Measurements from ENCODE around the gene SLIT3. TPM values are rescaled to one million over a fixed set of nuclear protein-coding genes. Genes with fewer than 3 reads are reported as not detected.

SLIT3 gene
- total RNA-seq, 1 experiment from 2014 or later = 0.10 TPM

DNA sequence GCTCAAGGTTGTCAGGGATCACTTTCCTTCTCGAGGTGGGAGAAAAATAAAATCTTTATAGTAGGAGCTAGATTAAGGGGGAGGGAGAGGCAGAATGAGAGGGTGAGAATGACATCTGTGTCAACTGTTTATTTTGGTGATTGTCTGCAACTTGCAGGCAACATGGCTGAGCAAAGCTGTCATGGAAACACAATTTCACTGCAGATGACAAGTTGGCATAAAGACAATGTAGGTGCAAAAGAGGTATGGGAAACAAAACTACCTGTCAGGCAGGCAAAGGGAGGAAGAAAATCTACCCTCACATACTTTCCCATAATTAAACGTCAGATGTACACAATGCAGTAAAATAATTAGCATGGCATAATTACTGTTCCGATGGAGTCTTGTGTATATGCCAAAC lies 167.4 kb downstream of the SLIT3 start:
- no peaks in the 10 kb centered on the region for H3K79me2 ChIP-seq (ENCODE audit: insufficient read depth, low read length)
- H4K20me1 ChIP-seq (ENCODE audit: insufficient read depth) = no peaks in the 10 kb centered on the region
- intact Hi-C loops (cut with micrococcal nuclease) = no loop called here
- TF ChIP-seq TCF7L2 (IDR thresholded peaks at IDR 0.05; ENCODE audit: borderline replicate concordance, extremely low read depth, insufficient read depth, insufficient read length) = no peak
- TF ChIP-seq YY1 (IDR thresholded peaks at IDR 0.05; ENCODE audit: extremely low read depth, insufficient replicate concordance, low read depth, low read length) = no peak
- TF ChIP-seq, protein P1, sequence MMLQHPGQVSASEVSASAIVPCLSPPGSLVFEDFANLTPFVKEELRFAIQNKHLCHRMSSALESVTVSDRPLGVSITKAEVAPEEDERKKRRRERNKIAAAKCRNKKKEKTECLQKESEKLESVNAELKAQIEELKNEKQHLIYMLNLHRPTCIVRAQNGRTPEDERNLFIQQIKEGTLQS (IDR thresholded peaks at IDR 0.05) = no peak
- no peak for TF ChIP-seq CEBPB (IDR thresholded peaks at IDR 0.05; ENCODE audit: low read depth)
- no peak for TF ChIP-seq SRF (IDR thresholded peaks at IDR 0.05; ENCODE audit: low read depth)
- no peak for TF ChIP-seq RAD21 (IDR thresholded peaks at IDR 0.05; ENCODE audit: low read depth)
- TF ChIP-seq FOSL1 (IDR thresholded peaks at IDR 0.05; ENCODE audit: low read depth) = no peak
- no peak for TF ChIP-seq CBX3 (IDR thresholded peaks at IDR 0.05; ENCODE audit: low read depth)
- TF ChIP-seq, protein P2, sequence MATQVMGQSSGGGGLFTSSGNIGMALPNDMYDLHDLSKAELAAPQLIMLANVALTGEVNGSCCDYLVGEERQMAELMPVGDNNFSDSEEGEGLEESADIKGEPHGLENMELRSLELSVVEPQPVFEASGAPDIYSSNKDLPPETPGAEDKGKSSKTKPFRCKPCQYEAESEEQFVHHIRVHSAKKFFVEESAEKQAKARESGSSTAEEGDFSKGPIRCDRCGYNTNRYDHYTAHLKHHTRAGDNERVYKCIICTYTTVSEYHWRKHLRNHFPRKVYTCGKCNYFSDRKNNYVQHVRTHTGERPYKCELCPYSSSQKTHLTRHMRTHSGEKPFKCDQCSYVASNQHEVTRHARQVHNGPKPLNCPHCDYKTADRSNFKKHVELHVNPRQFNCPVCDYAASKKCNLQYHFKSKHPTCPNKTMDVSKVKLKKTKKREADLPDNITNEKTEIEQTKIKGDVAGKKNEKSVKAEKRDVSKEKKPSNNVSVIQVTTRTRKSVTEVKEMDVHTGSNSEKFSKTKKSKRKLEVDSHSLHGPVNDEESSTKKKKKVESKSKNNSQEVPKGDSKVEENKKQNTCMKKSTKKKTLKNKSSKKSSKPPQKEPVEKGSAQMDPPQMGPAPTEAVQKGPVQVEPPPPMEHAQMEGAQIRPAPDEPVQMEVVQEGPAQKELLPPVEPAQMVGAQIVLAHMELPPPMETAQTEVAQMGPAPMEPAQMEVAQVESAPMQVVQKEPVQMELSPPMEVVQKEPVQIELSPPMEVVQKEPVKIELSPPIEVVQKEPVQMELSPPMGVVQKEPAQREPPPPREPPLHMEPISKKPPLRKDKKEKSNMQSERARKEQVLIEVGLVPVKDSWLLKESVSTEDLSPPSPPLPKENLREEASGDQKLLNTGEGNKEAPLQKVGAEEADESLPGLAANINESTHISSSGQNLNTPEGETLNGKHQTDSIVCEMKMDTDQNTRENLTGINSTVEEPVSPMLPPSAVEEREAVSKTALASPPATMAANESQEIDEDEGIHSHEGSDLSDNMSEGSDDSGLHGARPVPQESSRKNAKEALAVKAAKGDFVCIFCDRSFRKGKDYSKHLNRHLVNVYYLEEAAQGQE (IDR thresholded peaks at IDR 0.05; ENCODE audit: low read depth) = no peak
- TF ChIP-seq, protein P3, sequence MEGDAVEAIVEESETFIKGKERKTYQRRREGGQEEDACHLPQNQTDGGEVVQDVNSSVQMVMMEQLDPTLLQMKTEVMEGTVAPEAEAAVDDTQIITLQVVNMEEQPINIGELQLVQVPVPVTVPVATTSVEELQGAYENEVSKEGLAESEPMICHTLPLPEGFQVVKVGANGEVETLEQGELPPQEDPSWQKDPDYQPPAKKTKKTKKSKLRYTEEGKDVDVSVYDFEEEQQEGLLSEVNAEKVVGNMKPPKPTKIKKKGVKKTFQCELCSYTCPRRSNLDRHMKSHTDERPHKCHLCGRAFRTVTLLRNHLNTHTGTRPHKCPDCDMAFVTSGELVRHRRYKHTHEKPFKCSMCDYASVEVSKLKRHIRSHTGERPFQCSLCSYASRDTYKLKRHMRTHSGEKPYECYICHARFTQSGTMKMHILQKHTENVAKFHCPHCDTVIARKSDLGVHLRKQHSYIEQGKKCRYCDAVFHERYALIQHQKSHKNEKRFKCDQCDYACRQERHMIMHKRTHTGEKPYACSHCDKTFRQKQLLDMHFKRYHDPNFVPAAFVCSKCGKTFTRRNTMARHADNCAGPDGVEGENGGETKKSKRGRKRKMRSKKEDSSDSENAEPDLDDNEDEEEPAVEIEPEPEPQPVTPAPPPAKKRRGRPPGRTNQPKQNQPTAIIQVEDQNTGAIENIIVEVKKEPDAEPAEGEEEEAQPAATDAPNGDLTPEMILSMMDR (IDR thresholded peaks at IDR 0.05 in 2 of 3, conservative IDR thresholded peaks at IDR 0.05 in 1 of 3; ENCODE audit: borderline replicate concordance in 1 of 3, insufficient read depth in 1 of 3, low read depth in 2 of 3, low read length in 2 of 3) = no peak
- no TSS peak for BruUV-seq (replicated peaks)
- POLR2A ChIA-PET = no interaction called here
- CTCF ChIA-PET = no interaction called here
- H3K36me3 ChIP-seq (ENCODE audit: control insufficient read depth in 1 of 2, insufficient read depth in 2 of 2, low read length in 2 of 2) = no peaks in the 10 kb centered on the region
- DNase-seq (ENCODE audit: low read depth, low spot score) (no peak), ATAC-seq (no peak)
- H3K27me3 ChIP-seq (ENCODE audit: insufficient read depth, low read length) = peaks cover 33% of the 10 kb centered on the region; the same call in 1 of the 2 replicates
- no peak overlapping the region for H3K4me3 ChIP-seq (replicated peaks in 1 of 2; ENCODE audit: low read depth in 1 of 2, low read length in 2 of 2)
- RAD21 ChIA-PET (ENCODE audit: low non-redundant PET in 1 of 2, low total read pairs in 2 of 2, uncharacterized antibody in 2 of 2, unreplicated experiment in 2 of 2) = no interaction called here
- no peaks in the 10 kb centered on the region for H3K9me2 ChIP-seq (ENCODE audit: insufficient read depth)
- H2AFZ ChIP-seq (ENCODE audit: low read depth, low read length, poor library complexity, severe bottlenecking) = no peak overlapping the region
- no peaks in the 10 kb centered on the region for H3K4me1 ChIP-seq (ENCODE audit: control insufficient read depth in 1 of 2, insufficient read depth in 2 of 2, low read length in 2 of 2)
- H3K4me2 ChIP-seq (ENCODE audit: low read length) = no peak overlapping the region
- H3K9ac ChIP-seq (ENCODE audit: low read length) = no peak overlapping the region
- H3K9me3 ChIP-seq (ENCODE audit: control insufficient read depth in 1 of 2, insufficient read depth in 1 of 2, low read depth in 1 of 2, low read length in 2 of 2) = no peaks in the 10 kb centered on the region
- no peak overlapping the region for H3K27ac ChIP-seq (ENCODE audit: low read depth, low read length)

Data from HCT116 (cell line).